ENCODE data around the gene PDE1C. TPM values are rescaled to one million over a fixed set of nuclear protein-coding genes. Genes with fewer than 3 reads are reported as not detected.

Gene PDE1C
- total and polyA plus RNA-seq, 2 donors (not counting 1 experiment from before 2014, with no cell fraction given) = 0.52 TPM; not detected in 1

DNA sequence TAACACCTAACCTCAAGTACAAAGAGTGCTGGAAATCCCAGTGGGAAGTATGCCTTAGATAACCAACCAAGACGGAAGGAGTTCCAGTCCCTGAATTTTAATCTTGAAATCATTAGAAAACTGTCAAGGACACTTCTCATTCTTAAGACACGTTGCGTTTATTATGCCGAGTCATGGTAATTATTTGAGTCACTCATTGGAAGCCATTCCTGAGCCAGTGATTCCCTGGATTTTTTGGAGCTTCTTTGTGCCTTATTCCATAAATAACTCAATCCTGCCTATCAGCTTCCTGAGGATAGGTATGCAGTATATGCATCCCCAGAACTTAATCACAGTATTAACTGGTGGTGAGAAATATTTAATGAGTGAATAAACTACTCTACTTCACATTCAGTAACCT lies 305.7 kb downstream of the PDE1C start:
- WGBS (ENCODE audit: insufficient coverage) = no CpG with 5 or more reads among the region's 4 CpGs
- CTCF ChIA-PET = no interaction called here
- POLR2A ChIA-PET = no interaction called here
- intact Hi-C loops (cut with micrococcal nuclease) = no loop called here
- no peak overlapping the region for H3K27ac ChIP-seq (ENCODE audit: low read length in 2 of 2)
- H2AFZ ChIP-seq (ENCODE audit: insufficient read depth, low read depth, low read length, poor library complexity, severe bottlenecking) = no peak overlapping the region
- no peak overlapping the region for H3K4me3 ChIP-seq (ENCODE audit: control extremely low read depth in 1 of 5, extremely low read depth in 1 of 5, insufficient read depth in 1 of 5, low read depth in 2 of 5, low read length in 4 of 5)
- no peak for TF ChIP-seq EZH2 (IDR thresholded peaks at IDR 0.05; ENCODE audit: borderline replicate concordance, insufficient read depth, low read depth, low read length, poor library complexity, severe bottlenecking)
- TF ChIP-seq, protein P1, sequence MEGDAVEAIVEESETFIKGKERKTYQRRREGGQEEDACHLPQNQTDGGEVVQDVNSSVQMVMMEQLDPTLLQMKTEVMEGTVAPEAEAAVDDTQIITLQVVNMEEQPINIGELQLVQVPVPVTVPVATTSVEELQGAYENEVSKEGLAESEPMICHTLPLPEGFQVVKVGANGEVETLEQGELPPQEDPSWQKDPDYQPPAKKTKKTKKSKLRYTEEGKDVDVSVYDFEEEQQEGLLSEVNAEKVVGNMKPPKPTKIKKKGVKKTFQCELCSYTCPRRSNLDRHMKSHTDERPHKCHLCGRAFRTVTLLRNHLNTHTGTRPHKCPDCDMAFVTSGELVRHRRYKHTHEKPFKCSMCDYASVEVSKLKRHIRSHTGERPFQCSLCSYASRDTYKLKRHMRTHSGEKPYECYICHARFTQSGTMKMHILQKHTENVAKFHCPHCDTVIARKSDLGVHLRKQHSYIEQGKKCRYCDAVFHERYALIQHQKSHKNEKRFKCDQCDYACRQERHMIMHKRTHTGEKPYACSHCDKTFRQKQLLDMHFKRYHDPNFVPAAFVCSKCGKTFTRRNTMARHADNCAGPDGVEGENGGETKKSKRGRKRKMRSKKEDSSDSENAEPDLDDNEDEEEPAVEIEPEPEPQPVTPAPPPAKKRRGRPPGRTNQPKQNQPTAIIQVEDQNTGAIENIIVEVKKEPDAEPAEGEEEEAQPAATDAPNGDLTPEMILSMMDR (IDR thresholded peaks at IDR 0.05) = no peak
- H3K4me1 Mint-ChIP-seq = no peaks in the 10 kb centered on the region
- H3K27ac Mint-ChIP-seq = no peak overlapping the region
- H3K27me3 ChIP-seq (replicated peaks in 1 of 4; ENCODE audit: control extremely low read depth in 1 of 4, control insufficient read depth in 3 of 4, insufficient read depth in 4 of 4, low read length in 3 of 4) = no peaks in the 10 kb centered on the region
- no peak overlapping the region for H3K9ac ChIP-seq (ENCODE audit: low read length)
- ATAC-seq (ENCODE audit: low read depth) = no peak
- no peaks in the 10 kb centered on the region for H3K36me3 ChIP-seq (replicated peaks in 1 of 2; ENCODE audit: control extremely low read depth in 1 of 2, control insufficient read depth in 1 of 2, extremely low read depth in 1 of 2, insufficient read depth in 2 of 2, low read length in 1 of 2)
- no peak overlapping the region for H3K4me2 ChIP-seq (replicated peaks; ENCODE audit: low read depth, low read length, poor library complexity, severe bottlenecking)
- H3K9me3 Mint-ChIP-seq (ENCODE audit: insufficient read depth) = no peaks in the 10 kb centered on the region
- no peaks in the 10 kb centered on the region for H3K4me1 ChIP-seq (ENCODE audit: control insufficient read depth in 2 of 2, insufficient read depth in 2 of 2, low read length in 2 of 2)
- no peaks in the 10 kb centered on the region for H3K79me2 ChIP-seq (ENCODE audit: control insufficient read depth, insufficient read depth, low read length)
- H3K27me3 Mint-ChIP-seq = no peaks in the 10 kb centered on the region
- no peak for DNase-seq
- H4K20me1 ChIP-seq (ENCODE audit: control insufficient read depth, insufficient read depth, low read length, poor library complexity, severe bottlenecking) = no peaks in the 10 kb centered on the region
- peaks cover 0 to 2% (median 0%) of the 10 kb centered on the region in 3 donors for H3K9me3 ChIP-seq (ENCODE audit: control extremely low read depth in 1 of 3, control insufficient read depth in 2 of 3, insufficient read depth in 1 of 3, low read length in 2 of 3)
- no peak overlapping the region for H3K4me3 Mint-ChIP-seq

DNA sequence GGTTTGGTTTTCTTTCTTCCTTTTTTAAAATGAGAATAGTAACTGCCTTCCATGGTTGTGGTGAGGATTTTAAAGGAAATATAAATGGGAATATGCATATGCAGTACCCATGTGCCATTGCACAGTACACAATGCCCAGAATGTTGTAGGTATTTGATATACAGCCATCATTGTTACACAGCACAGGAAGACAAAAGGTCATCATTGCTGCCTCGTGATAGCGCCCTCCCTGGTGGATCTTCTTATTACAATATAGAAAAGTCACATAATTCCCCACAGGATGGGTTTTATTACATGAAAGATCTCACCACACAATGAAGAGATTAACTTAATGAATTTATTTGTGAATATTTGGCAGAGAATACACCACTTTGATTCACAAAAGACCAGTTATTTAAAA lies 306.7 kb downstream of the PDE1C start:
- ATAC-seq (ENCODE audit: low read depth) (no peak), DNase-seq (no peak)
- no peak for TF ChIP-seq EZH2 (IDR thresholded peaks at IDR 0.05; ENCODE audit: borderline replicate concordance, insufficient read depth, low read depth, low read length, poor library complexity, severe bottlenecking)
- TF ChIP-seq, protein P1 (IDR thresholded peaks at IDR 0.05) = no peak
- no CpG with 5 or more reads among the region's 2 CpGs for WGBS (ENCODE audit: insufficient coverage)
- H3K4me1 Mint-ChIP-seq = no peaks in the 10 kb centered on the region
- Histone ChIP-seq H3K9ac (ENCODE audit: low read length) (no peak overlapping the region), H3K9me3 (ENCODE audit: control extremely low read depth in 1 of 3, control insufficient read depth in 2 of 3, insufficient read depth in 1 of 3, low read length in 2 of 3) (peaks cover 0 to 2% (median 0%) of the 10 kb centered on the region in 3 donors), H4K20me1 (ENCODE audit: control insufficient read depth, insufficient read depth, low read length, poor library complexity, severe bottlenecking) (no peaks in the 10 kb centered on the region), H3K27me3 (replicated peaks in 1 of 4; ENCODE audit: control extremely low read depth in 1 of 4, control insufficient read depth in 3 of 4, insufficient read depth in 4 of 4, low read length in 3 of 4) (no peaks in the 10 kb centered on the region), H3K4me2 (replicated peaks; ENCODE audit: low read depth, low read length, poor library complexity, severe bottlenecking) (no peak overlapping the region), H3K4me1 (ENCODE audit: control insufficient read depth in 2 of 2, insufficient read depth in 2 of 2, low read length in 2 of 2) (no peaks in the 10 kb centered on the region), H3K36me3 (replicated peaks in 1 of 2; ENCODE audit: control extremely low read depth in 1 of 2, control insufficient read depth in 1 of 2, extremely low read depth in 1 of 2, insufficient read depth in 2 of 2, low read length in 1 of 2) (no peaks in the 10 kb centered on the region), H2AFZ (ENCODE audit: insufficient read depth, low read depth, low read length, poor library complexity, severe bottlenecking) (no peak overlapping the region), H3K79me2 (ENCODE audit: control insufficient read depth, insufficient read depth, low read length) (no peaks in the 10 kb centered on the region), H3K4me3 (ENCODE audit: control extremely low read depth in 1 of 5, extremely low read depth in 1 of 5, insufficient read depth in 1 of 5, low read depth in 2 of 5, low read length in 4 of 5) (no peak overlapping the region), H3K27ac (ENCODE audit: low read length in 2 of 2) (no peak overlapping the region)
- no peak overlapping the region for H3K27ac Mint-ChIP-seq
- no peaks in the 10 kb centered on the region for H3K27me3 Mint-ChIP-seq
- no peak overlapping the region for H3K4me3 Mint-ChIP-seq
- no peaks in the 10 kb centered on the region for H3K9me3 Mint-ChIP-seq (ENCODE audit: insufficient read depth)
- ChIA-PET CTCF (no interaction called here), POLR2A (no interaction called here)
- intact Hi-C loops (cut with micrococcal nuclease) = no loop called here
